GM21526 (cell line): ENCODE results near the gene SLC25A3.

Experiments used
- ATAC-seq: cut with Tn5 transposase; IDR thresholded peaks from one replicate; pipeline ENCODE4 v1.9.1; 2021; ENCODE audit warnings: moderate library complexity; ENCODE audit not compliant: unreplicated experiment, low FRiP score

SLC25A3 gene

DNA sequence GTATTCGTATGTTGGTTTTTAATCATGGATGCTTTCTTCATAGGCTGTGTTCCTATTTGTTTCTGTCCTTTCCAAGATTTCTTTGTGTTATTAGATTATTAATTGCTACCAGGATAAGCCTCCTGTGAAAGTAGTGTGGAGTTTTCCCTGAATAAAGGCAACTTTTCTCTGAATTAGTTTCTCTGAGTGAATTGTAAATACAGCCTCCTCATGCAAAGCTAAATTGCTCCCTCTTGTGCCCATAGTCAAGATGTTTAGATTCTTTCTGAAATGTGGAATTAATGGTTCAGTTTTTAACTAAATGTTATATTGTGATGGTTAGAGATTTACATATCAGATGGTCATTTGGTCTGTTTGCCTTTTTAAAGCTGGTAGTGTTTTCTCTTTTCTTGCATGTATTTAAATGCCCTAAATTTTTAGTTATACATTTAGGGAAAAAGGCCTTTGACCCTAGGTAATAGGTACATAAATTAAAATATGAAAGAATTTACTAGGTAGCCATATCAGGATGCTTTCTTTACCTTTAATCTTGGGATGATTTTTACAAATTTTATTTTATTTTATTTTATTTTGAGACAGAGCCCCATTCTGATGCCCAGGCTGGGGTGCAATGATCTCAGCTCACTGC lies 60.5 kb downstream of the SLC25A3 start:
- ATAC-seq, result no peak
